ENCODE measurements around the gene TTLL9.

Gene TTLL9

DNA sequence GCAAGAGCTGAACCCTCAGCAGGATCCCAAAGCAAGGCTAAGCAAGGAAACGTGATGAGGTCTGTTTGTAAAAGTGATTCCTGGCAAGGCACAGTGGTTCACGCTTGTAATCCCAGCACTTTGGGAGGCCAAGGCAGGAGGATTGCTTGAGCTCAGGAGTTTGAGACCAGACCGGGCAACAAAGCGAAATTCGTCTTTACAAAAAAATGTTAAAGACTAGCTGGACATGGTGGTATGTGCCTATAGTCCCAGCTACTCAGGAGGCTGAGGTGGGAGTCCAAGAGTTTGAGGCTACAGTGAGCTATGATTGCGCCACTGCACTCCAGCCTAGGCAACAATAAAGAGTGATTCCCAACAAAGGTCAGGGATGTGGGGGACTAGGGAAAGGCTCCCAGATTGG lies 93.5 kb downstream of the TTLL9 start:
- DNase-seq (ENCODE audit: extremely low read depth, insufficient read length) = no peak
- no peaks in the 10 kb centered on the region; the same call in none of the 2 replicates for H3K27me3 ChIP-seq (replicated peaks; ENCODE audit: control insufficient read depth, insufficient read depth, low read length)
- H3K4me3 ChIP-seq (replicated peaks; ENCODE audit: low read depth, low read length) = no peak overlapping the region
- H3K36me3 ChIP-seq (ENCODE audit: control insufficient read depth, insufficient read depth, low read length) = no peaks in the 10 kb centered on the region
- TF ChIP-seq, protein P1, sequence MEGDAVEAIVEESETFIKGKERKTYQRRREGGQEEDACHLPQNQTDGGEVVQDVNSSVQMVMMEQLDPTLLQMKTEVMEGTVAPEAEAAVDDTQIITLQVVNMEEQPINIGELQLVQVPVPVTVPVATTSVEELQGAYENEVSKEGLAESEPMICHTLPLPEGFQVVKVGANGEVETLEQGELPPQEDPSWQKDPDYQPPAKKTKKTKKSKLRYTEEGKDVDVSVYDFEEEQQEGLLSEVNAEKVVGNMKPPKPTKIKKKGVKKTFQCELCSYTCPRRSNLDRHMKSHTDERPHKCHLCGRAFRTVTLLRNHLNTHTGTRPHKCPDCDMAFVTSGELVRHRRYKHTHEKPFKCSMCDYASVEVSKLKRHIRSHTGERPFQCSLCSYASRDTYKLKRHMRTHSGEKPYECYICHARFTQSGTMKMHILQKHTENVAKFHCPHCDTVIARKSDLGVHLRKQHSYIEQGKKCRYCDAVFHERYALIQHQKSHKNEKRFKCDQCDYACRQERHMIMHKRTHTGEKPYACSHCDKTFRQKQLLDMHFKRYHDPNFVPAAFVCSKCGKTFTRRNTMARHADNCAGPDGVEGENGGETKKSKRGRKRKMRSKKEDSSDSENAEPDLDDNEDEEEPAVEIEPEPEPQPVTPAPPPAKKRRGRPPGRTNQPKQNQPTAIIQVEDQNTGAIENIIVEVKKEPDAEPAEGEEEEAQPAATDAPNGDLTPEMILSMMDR (IDR thresholded peaks at IDR 0.05; ENCODE audit: insufficient read depth, low read length, poor library complexity, severe bottlenecking) = no peak

DNA sequence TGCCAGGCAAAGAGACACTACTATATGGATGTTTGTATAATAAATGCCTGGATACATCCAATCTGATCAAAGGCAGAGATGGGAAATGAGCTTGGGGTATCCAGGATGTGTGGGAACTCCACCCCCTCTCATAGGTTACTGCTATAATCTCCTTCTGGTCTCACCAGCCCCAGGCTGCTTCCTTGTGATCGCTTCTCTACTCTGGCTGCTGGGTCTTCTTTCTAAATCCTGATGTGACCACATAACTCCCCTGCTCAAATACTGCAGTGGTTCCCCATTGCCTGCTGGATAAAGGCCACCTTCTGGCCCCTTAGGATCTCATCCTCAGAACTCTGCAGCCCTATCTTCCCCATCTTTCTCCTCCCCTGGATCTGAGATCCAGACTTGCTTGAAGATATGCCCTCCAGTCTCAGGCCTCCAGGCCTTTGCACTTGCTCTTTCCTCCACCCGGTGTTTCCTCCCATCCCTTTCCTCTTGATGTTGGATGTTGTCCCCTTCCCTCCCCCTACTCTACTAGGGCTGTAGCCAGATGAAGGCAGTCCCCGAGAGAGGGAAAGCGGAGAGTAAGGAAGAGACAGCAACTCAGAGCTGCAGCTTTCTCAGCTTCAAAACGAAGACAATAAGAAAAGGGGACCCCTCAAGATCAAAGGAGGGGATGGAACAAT lies 96.7 kb downstream of the TTLL9 start:
- Histone ChIP-seq H3K27me3 (replicated peaks; ENCODE audit: control insufficient read depth, insufficient read depth, low read length) (no peaks in the 10 kb centered on the region; the same call in 1 of the 2 replicates), H3K36me3 (ENCODE audit: control insufficient read depth, insufficient read depth, low read length) (no peaks in the 10 kb centered on the region), H3K4me3 (replicated peaks; ENCODE audit: low read depth, low read length) (no peak overlapping the region)
- TF ChIP-seq, protein P1 (IDR thresholded peaks at IDR 0.05; ENCODE audit: insufficient read depth, low read length, poor library complexity, severe bottlenecking) = no peak
- no peak for DNase-seq (ENCODE audit: extremely low read depth, insufficient read length)

DNA sequence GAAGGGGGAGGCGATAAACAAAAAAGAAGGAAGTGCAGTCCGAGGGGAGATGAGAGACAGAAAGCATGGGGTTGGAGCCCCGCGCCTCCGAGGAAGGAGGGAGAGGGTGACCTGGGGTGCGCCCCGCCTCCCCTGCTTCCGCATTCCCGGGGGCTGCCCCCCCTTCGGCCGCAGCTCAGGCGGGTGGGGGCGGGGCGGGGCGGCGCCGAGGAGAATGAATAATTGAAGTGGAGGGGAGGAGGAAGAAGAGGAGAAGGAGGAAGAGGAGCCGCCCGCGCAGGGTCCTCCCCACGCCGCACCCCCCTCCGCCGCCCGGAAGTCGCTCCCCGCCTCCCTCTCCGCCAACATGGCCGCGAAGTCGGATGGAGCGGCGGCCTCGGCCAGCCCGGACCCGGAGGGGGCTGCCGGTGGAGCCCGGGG lies 97.4 kb downstream of the TTLL9 start, which contains the start of gene XKR7:
TSS of gene XKR7 (plus strand) at position 322 of the 420 bp plus-strand sequence. CDS start at position 347, 25 bp downstream.
- H3K36me3 ChIP-seq (ENCODE audit: control insufficient read depth, insufficient read depth, low read length) = no peaks in the 10 kb centered on the region
- no peak within 1 kb of the TSS for H3K4me3 ChIP-seq (replicated peaks; ENCODE audit: low read depth, low read length)
- TF ChIP-seq, protein P1 (IDR thresholded peaks at IDR 0.05; ENCODE audit: insufficient read depth, low read length, poor library complexity, severe bottlenecking) = no peak
- no peak for DNase-seq (ENCODE audit: extremely low read depth, insufficient read length)
- H3K27me3 ChIP-seq (replicated peaks; ENCODE audit: control insufficient read depth, insufficient read depth, low read length) = no peaks in the 10 kb centered on the region

- H3K4me3 ChIP-seq (replicated peaks; ENCODE audit: low read depth, low read length) = no peak overlapping the region
Measured at GRCh38 chr20:31968291-31969126, 98.1 kb downstream of the TTLL9 start.

GRCh38 chr20:31969991-31970390 lies 99.6 kb downstream of the TTLL9 start:
- no peaks in the 10 kb centered on the region for H3K36me3 ChIP-seq (ENCODE audit: control insufficient read depth, insufficient read depth, low read length)
- no peak overlapping the region for H3K4me3 ChIP-seq (replicated peaks; ENCODE audit: low read depth, low read length)
- no peak for DNase-seq (ENCODE audit: extremely low read depth, insufficient read length)
- TF ChIP-seq, protein P1 (IDR thresholded peaks at IDR 0.05; ENCODE audit: insufficient read depth, low read length, poor library complexity, severe bottlenecking) = no peak
- H3K27me3 ChIP-seq (replicated peaks; ENCODE audit: control insufficient read depth, insufficient read depth, low read length) = peaks cover 2% of the 10 kb centered on the region

More at GRCh38 chr20:31968291-31969126, 98.1 kb downstream of the TTLL9 start:
- TF ChIP-seq, protein P1 (IDR thresholded peaks at IDR 0.05; ENCODE audit: insufficient read depth, low read length, poor library complexity, severe bottlenecking) = no peak
- H3K27me3 ChIP-seq (replicated peaks; ENCODE audit: control insufficient read depth, insufficient read depth, low read length) = no peaks in the 10 kb centered on the region
- DNase-seq (ENCODE audit: extremely low read depth, insufficient read length) = peak; percentile 80
- H3K36me3 ChIP-seq (ENCODE audit: control insufficient read depth, insufficient read depth, low read length) = no peaks in the 10 kb centered on the region
